Smooth muscle cell (in vitro differentiated cells): ENCODE data around the gene SF3A2. TPM values are rescaled to one million over a fixed set of nuclear protein-coding genes. Genes with fewer than 3 reads are reported as not detected.

Experiments used
- DNase-seq: peaks from one replicate; lab custom pipeline; 2025; ENCODE audit not compliant: unreplicated experiment; lab: John Stamatoyannopoulos, UW
- H2AFZ ChIP-seq: fragments of 200-600 bp; sonication (generic); 2 replicates; pipeline ENCODE4 v1.6.0; 2016; ENCODE audit warnings: antibody characterized with exemption, low read depth, mild to moderate bottlenecking
- H3F3A ChIP-seq: fragments of 200-600 bp; sonication (generic); 2 replicates; pipeline ENCODE4 v1.6.0; 2017; ENCODE audit warnings: antibody characterized with exemption, low read depth
- H3K27ac ChIP-seq: fragments of 200-600 bp; sonication (generic); 2 replicates; pipeline ENCODE4 v1.5.1; 2016; ENCODE audit warnings: low read depth, mild to moderate bottlenecking
- H3K27me3 ChIP-seq: fragments of 200-600 bp; sonication (generic); 2 replicates; pipeline ENCODE4 v1.6.1; 2016; ENCODE audit warnings: low read depth, mild to moderate bottlenecking
- H3K36me3 ChIP-seq: fragments of 200-600 bp; sonication (generic); 2 replicates; pipeline ENCODE4 v1.5.1; 2016; ENCODE audit warnings: low read depth
- H3K4me1 ChIP-seq: fragments of 200-600 bp; sonication (generic); 2 replicates; pipeline ENCODE4 v1.5.1; 2016; ENCODE audit warnings: low read depth
- H3K4me2 ChIP-seq: fragments of 200-600 bp; sonication (generic); 2 replicates; pipeline ENCODE4 v1.6.0; 2016; ENCODE audit warnings: mild to moderate bottlenecking
- H3K4me3 ChIP-seq: fragments of 200-600 bp; sonication (generic); 2 replicates; pipeline ENCODE4 v1.5.1; 2016; ENCODE audit warnings: mild to moderate bottlenecking
- H3K79me2 ChIP-seq: fragments of 200-600 bp; sonication (generic); 2 replicates; pipeline ENCODE4 v1.6.0; 2016; ENCODE audit warnings: low read depth, mild to moderate bottlenecking
- H3K9ac ChIP-seq: fragments of 200-600 bp; sonication (generic); 2 replicates; pipeline ENCODE4 v1.6.0; 2016; ENCODE audit warnings: low read depth
- H3K9me3 ChIP-seq: fragments of 200-600 bp; sonication (generic); replicated peaks from 2 replicates; pipeline ENCODE4 v1.5.1; 2016; ENCODE audit warnings: low read depth
- H4K20me1 ChIP-seq: fragments of 200-600 bp; sonication (generic); 2 replicates; pipeline ENCODE4 v1.6.0; 2016; ENCODE audit warnings: low read depth
- WGBS: methylation state at CpG from one replicate; pipeline ENCODE4 v1.1.7; 2016; ENCODE audit warnings: low lambda C conversion rate; 5-methylcytosine and 5-hydroxymethylcytosine counted together
- polyA plus RNA-seq: library from polyadenylated mRNA; unstranded; fragments of >200 nt; fragmentation: Nextera tagmentation; extraction: Ambion mirVana; gene quantifications from 2 replicates; pipeline ENCODE4 v1.2.1, GENCODE V29; 2016
- total RNA-seq: library from RNA; depleted of rRNA; stranded (reverse); fragments of >200 nt; gene quantifications from 2 replicates; pipeline ENCODE4 v1.2.3, GENCODE V29; 2014
- TF ChIP-seq, protein P1 (sequence below): fragments of 200-600 bp; sonication (generic); IDR thresholded peaks from 2 replicates; pipeline ENCODE4 v1.5.1; 2017; ENCODE audit warnings: borderline replicate concordance, mild to moderate bottlenecking, antibody characterized with exemption; ENCODE audit not compliant: insufficient read depth, poor library complexity, severe bottlenecking

The SF3A2 gene
- total and polyA plus RNA-seq, 2 experiments from 2014 or later: 28.5 to 63.0 TPM

DNA sequence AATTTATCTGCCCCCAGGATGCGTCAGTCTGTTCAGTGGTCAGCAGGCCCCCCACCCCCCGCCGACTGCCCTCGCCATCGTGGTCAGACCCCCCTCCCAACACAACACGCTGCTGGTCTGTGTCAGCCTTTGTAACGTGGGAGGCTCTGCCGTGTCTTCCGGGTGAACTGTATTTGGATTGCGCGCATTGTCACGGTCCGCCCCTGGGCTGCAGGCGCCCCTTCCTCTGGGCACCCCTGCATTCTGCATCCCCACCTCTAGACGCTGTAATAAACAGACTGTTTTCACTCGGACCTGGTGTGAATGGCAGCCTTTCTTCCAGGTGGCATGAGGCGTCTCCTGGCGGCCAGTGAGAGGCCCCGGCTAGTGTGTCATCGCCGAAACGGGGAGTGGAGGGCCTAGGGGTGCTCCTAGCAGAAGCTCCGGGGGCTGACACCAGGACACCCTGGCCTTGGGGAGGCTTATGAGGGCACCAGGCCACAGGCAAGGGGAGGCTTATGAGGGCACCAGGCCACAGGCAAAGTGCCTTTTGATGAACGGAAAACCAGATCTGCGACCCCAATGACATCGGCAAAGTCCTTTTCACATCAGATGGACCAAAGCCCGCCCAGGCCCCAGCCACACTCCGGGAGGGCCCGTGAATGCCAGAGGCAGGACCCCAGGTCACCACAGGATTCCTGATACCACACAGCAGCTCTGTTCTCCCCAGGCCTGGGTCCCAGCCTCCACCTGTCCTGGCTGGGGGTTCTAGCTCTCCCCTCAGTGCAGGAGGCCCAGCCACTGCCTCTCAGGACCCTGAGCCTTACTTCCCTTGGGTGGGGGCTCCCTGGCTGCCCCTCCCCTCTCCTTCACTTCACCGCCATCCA is 4.1 kb upstream of the SF3A2 start:
- Histone ChIP-seq H3K79me2 (peaks cover 38% of the 10 kb centered on the region), H3F3A (peaks cover 11% of the 10 kb centered on the region), H3K27me3 (no peaks in the 10 kb centered on the region), H3K9me3 (no peaks in the 10 kb centered on the region), H3K36me3 (no peaks in the 10 kb centered on the region), H4K20me1 (peaks cover 26% of the 10 kb centered on the region), H3K4me1 (peaks cover 10% of the 10 kb centered on the region), H2AFZ (no peak overlapping the region), H3K9ac (no peak overlapping the region), H3K4me2 (no peak overlapping the region), H3K4me3 (no peak overlapping the region), H3K27ac (no peak overlapping the region)
- TF ChIP-seq, protein P1, sequence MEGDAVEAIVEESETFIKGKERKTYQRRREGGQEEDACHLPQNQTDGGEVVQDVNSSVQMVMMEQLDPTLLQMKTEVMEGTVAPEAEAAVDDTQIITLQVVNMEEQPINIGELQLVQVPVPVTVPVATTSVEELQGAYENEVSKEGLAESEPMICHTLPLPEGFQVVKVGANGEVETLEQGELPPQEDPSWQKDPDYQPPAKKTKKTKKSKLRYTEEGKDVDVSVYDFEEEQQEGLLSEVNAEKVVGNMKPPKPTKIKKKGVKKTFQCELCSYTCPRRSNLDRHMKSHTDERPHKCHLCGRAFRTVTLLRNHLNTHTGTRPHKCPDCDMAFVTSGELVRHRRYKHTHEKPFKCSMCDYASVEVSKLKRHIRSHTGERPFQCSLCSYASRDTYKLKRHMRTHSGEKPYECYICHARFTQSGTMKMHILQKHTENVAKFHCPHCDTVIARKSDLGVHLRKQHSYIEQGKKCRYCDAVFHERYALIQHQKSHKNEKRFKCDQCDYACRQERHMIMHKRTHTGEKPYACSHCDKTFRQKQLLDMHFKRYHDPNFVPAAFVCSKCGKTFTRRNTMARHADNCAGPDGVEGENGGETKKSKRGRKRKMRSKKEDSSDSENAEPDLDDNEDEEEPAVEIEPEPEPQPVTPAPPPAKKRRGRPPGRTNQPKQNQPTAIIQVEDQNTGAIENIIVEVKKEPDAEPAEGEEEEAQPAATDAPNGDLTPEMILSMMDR: no peak
- WGBS: 93% methylated on average over 29 of the region's 30 CpGs
- no peak for DNase-seq

DNA sequence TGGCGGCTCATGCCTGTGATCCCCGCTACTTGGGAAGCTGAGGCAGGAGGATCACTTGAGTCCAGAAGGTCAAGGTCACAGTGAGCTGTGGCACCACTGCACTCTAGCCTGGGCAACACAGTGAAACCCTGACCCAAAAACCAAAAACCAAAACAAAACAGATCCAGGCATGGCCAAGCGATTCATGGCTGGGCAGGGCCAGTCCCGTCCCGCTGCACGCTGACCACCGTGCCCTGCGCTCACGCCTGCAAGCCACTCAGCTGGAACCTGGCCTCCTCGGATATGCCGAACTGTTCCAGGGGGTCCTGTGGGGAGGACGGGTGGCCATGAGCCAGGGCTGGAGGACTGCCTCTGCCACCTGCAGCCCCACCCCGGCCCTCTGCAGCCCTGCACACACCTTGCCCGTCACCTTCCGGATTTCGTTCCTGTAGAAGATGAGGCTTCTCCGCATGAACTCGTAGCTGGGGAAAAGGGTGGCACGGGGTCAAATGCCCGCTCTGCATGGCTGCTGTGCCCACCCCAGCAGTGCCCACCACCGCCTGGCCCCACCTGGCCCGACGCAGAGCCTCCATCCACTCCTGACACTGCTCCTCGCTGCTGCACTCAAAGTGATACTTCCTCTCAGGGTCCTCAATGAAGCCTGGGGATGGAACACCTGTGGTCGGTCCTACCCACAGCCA is 2.9 kb upstream of the SF3A2 start:
- Histone ChIP-seq H3K4me1 (peaks cover 22% of the 10 kb centered on the region), H3K79me2 (peaks cover 50% of the 10 kb centered on the region), H3K27ac (no peak overlapping the region), H2AFZ (no peak overlapping the region), H3K9me3 (no peaks in the 10 kb centered on the region), H3K9ac (no peak overlapping the region), H3K27me3 (no peaks in the 10 kb centered on the region), H3K4me2 (no peak overlapping the region), H4K20me1 (peaks cover 38% of the 10 kb centered on the region), H3K4me3 (no peak overlapping the region), H3F3A (peaks cover 11% of the 10 kb centered on the region), H3K36me3 (no peaks in the 10 kb centered on the region)
- WGBS: 97% methylated on average over 23 of the region's 25 CpGs
- TF ChIP-seq, protein P1: no peak
- no peak for DNase-seq

DNA sequence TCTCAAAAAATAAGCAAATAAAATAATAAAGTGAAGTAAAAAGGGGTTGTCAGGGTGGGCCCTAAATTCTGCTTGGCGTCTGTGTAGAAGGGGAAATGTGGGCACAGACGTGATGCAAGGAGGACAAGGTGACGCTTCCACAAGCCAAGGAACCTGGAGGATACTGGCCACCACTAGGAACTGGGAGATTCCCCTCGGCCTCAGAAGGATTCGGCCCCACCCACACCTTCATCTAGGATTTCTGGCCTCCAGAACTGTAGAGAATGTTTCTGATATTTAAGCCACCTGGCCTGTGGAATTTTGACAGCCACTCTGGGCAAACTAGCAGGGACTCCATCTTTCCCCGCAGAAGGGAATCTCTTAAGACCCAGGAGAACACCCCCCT is 1.6 kb upstream of the SF3A2 start:
- Histone ChIP-seq H3K4me1 (peaks cover 35% of the 10 kb centered on the region), H3K9ac (peak overlapping the region; percentile 87), H3K27me3 (no peaks in the 10 kb centered on the region), H3K4me3 (peak overlapping the region; percentile 98), H3K36me3 (no peaks in the 10 kb centered on the region), H3K4me2 (peak overlapping the region; percentile 98), H3F3A (peaks cover 11% of the 10 kb centered on the region), H3K79me2 (peaks cover 63% of the 10 kb centered on the region), H3K27ac (peak overlapping the region; percentile 93), H4K20me1 (peaks cover 51% of the 10 kb centered on the region), H3K9me3 (no peaks in the 10 kb centered on the region), H2AFZ (no peak overlapping the region)
- DNase-seq: no peak
- TF ChIP-seq, protein P1: no peak
- WGBS: 56% methylated on average over 6 of the region's 6 CpGs
